Stimulated activated CD4-positive, alpha-beta T cell treated with anti-CD3 and anti-CD28 coated beads, Interleukin-1b, Interleukin-23, amount 100 ng/mL, for 48 hours (primary cell): Measurements from ENCODE around the gene EMC9.

ENCODE experiments used
- DNase-seq: peaks from one replicate; pipeline ENCODE4 v3.0.0-alpha.2; 2020

EMC9 gene

GRCh38 chr14:24146978-24147760, 5.8 kb upstream of the EMC9 start, which contains the start of gene RNF31:
Gene RNF31 (plus strand): TSS chr14:24147498. CDS start chr14:24147699, 201 bp downstream.
- DNase-seq: peak; percentile 98

- peak; percentile 94 for DNase-seq
Observed at GRCh38 chr14:24146453-24146977, 5.1 kb upstream of the EMC9 start, which contains the start of gene PSME2. Gene PSME2 (minus strand): TSS chr14:24146610. CDS start chr14:24146581, 29 bp downstream.

- no peak for DNase-seq
Observed at GRCh38 chr14:24145690-24146452, 4.5 kb upstream of the EMC9 start.

- DNase-seq: no peak
Observed at GRCh38 chr14:24145219-24145618, 3.8 kb upstream of the EMC9 start.

GRCh38 chr14:24144451-24144850, 3.1 kb upstream of the EMC9 start:
- DNase-seq: no peak

GRCh38 chr14:24143511-24143910, 2.1 kb upstream of the EMC9 start:
- DNase-seq: no peak

GRCh38 chr14:24139272-24139934, 2.0 kb downstream of the EMC9 start:
- peak; percentile 42 for DNase-seq

GRCh38 chr14:24138396-24139271, 2.8 kb downstream of the EMC9 start:
- DNase-seq: no peak

GRCh38 chr14:24137529-24138395, 3.6 kb downstream of the EMC9 start:
- DNase-seq: no peak

- no peak for DNase-seq
Observed at GRCh38 chr14:24136684-24137528, 4.5 kb downstream of the EMC9 start.

- DNase-seq: peak; percentile 94
Observed at GRCh38 chr14:24135834-24136683, 5.3 kb downstream of the EMC9 start, which contains the start of gene PSME1. Gene PSME1 (plus strand): TSS chr14:24136194. CDS start chr14:24136263, 69 bp downstream.

- DNase-seq: no peak
Observed at GRCh38 chr14:24135584-24135833, 5.9 kb downstream of the EMC9 start.

GRCh38 chr14:24133735-24134134, 7.7 kb downstream of the EMC9 start:
- DNase-seq: no peak

- DNase-seq: no peak
Observed at GRCh38 chr14:24132976-24133375, 8.4 kb downstream of the EMC9 start.

GRCh38 chr14:24132061-24132685, 9.2 kb downstream of the EMC9 start:
- peak; percentile 32 for DNase-seq

- DNase-seq: no peak
Observed at GRCh38 chr14:24131549-24131966, 9.8 kb downstream of the EMC9 start.

- no peak for DNase-seq
Observed at GRCh38 chr14:24130717-24131548, 10.5 kb downstream of the EMC9 start.

- no peak for DNase-seq
Observed at GRCh38 chr14:24130380-24130716, 11.0 kb downstream of the EMC9 start, which contains the start of gene FITM1. Gene FITM1 (plus strand): TSS chr14:24130659. CDS start chr14:24131564, 905 bp downstream.
